ENCODE measurements around the gene CPT1B.

DNA sequence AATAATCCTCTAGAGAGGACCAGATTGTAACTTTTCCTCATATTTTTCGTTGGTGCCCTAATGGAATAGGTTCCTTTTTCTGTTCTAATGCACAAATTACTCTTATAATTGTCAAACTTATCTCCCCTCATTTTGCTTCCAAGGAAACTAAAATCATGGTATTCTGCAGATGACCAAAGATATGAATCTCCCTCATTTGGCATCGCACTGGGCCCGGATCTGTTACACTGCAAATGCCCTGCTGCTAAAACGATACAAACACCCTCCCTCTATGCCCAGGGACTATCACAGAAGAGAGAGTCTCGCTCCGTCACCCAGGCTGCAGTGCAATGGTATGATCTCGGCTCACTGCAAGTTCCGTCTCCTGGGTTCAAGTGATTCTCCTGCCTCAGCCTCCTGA lies 24.9 kb downstream of the CPT1B start:
- TF ChIP-seq, protein P1, sequence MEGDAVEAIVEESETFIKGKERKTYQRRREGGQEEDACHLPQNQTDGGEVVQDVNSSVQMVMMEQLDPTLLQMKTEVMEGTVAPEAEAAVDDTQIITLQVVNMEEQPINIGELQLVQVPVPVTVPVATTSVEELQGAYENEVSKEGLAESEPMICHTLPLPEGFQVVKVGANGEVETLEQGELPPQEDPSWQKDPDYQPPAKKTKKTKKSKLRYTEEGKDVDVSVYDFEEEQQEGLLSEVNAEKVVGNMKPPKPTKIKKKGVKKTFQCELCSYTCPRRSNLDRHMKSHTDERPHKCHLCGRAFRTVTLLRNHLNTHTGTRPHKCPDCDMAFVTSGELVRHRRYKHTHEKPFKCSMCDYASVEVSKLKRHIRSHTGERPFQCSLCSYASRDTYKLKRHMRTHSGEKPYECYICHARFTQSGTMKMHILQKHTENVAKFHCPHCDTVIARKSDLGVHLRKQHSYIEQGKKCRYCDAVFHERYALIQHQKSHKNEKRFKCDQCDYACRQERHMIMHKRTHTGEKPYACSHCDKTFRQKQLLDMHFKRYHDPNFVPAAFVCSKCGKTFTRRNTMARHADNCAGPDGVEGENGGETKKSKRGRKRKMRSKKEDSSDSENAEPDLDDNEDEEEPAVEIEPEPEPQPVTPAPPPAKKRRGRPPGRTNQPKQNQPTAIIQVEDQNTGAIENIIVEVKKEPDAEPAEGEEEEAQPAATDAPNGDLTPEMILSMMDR (conservative IDR thresholded peaks at IDR 0.05; ENCODE audit: low read length) = no peak
- no peak for TF ChIP-seq EZH2phosphoT487 (IDR thresholded peaks at IDR 0.05; ENCODE audit: borderline replicate concordance, low read depth, low read length)

Measured in OCI-LY7 (cell line).